ENCODE data around the gene SEMA3G.

Gene SEMA3G

DNA sequence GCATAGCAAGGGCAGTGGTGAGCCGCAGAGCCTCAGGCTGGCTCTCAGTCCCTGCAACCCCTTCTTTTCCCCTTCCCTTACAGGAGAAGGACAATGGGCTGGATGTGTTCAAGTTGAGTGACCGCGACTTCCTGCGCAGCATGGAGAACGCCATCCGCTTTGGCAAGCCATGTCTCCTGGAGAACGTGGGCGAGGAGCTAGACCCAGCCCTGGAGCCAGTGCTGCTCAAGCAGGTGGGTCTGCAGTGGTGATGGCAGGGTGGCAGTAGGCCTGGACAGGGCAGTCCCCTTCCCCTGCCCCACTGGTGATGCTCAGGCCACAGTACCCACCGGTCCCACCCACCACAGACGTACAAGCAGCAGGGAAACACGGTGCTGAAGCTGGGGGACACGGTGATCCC, 53.8 kb downstream of the SEMA3G start:
- DNase-seq: no peak
- H3K36me3 ChIP-seq (ENCODE audit: control insufficient read depth in 4 of 4, insufficient read depth in 4 of 4, low read length in 3 of 4): peaks cover 0 to 66% (median 12%) of the 10 kb centered on the region in 4 experiments
- H3K27me3 ChIP-seq (replicated peaks in 2 of 5; ENCODE audit: control insufficient read depth in 4 of 5, insufficient read depth in 5 of 5, low read length in 4 of 5): no peaks in the 10 kb centered on the region
- WGBS (ENCODE audit: insufficient coverage): 94% methylated on average over 8 of the region's 12 CpGs
- POLR2A ChIA-PET: no interaction called here
- no peaks in the 10 kb centered on the region for H3K4me1 ChIP-seq (ENCODE audit: control extremely low read depth in 1 of 4, control insufficient read depth in 4 of 4, insufficient read depth in 4 of 4, low read length in 3 of 4)
- CTCF ChIA-PET: interaction anchor here (1.5 to 2.3 kb wide), 2 partner anchors 8 to 29 kb away, joined by 5 read pairs; no protein-coding TSS in a partner anchor
- no peak overlapping the region for H3K27ac ChIP-seq (ENCODE audit: insufficient read depth in 1 of 2, low read depth in 1 of 2, low read length in 2 of 2, poor library complexity in 1 of 2, severe bottlenecking in 2 of 2)
- H3K9me3 ChIP-seq (ENCODE audit: control extremely low read depth in 1 of 5, control insufficient read depth in 4 of 5, insufficient read depth in 2 of 5, low read depth in 1 of 5, low read length in 4 of 5): no peaks in the 10 kb centered on the region
- no peak overlapping the region for H3K4me3 ChIP-seq (ENCODE audit: control insufficient read depth in 1 of 7, extremely low read depth in 1 of 7, insufficient read depth in 4 of 7, low read depth in 2 of 7, low read length in 6 of 7)

DNA sequence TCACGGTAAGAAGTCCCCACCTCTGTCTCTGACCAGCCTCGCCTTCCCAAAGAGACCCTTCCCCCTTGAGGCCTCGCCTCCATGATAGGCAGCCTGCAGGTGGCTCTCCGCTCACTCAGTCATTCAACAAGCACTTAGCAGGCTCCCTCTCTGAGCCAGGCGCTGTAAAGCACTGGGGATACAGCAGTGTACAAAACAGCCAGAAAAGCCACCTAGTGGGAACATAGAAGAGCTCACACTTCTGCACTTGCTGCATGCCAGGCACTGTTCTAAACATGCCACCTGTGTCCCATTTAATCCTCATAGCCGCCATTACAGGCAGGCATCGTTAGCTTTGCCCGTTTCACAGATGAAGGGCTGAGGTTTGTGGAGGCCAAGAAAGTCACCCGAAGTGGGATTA, 56.0 kb downstream of the SEMA3G start:
- POLR2A ChIA-PET: no interaction called here
- no peak for DNase-seq
- H3K9me3 ChIP-seq (ENCODE audit: control extremely low read depth in 1 of 5, control insufficient read depth in 4 of 5, insufficient read depth in 2 of 5, low read depth in 1 of 5, low read length in 4 of 5): no peaks in the 10 kb centered on the region
- H3K36me3 ChIP-seq (ENCODE audit: control insufficient read depth in 4 of 4, insufficient read depth in 4 of 4, low read length in 3 of 4): peaks cover 0 to 56% (median 12%) of the 10 kb centered on the region in 4 experiments
- CTCF ChIA-PET: interaction anchor here (0.7 to 2.3 kb wide), 8 partner anchors 8 to 169 kb away, joined by 3 to 9 read pairs (median 4); partner anchors contain the start of gene SEMA3G
- no peak overlapping the region for H3K4me3 ChIP-seq (ENCODE audit: control insufficient read depth in 1 of 7, extremely low read depth in 1 of 7, insufficient read depth in 4 of 7, low read depth in 2 of 7, low read length in 6 of 7)
- no peak overlapping the region for H3K27ac ChIP-seq (ENCODE audit: insufficient read depth in 1 of 2, low read depth in 1 of 2, low read length in 2 of 2, poor library complexity in 1 of 2, severe bottlenecking in 2 of 2)
- H3K4me1 ChIP-seq (ENCODE audit: control extremely low read depth in 1 of 4, control insufficient read depth in 4 of 4, insufficient read depth in 4 of 4, low read length in 3 of 4): peaks cover 0 to 8% (median 0%) of the 10 kb centered on the region in 4 experiments
- WGBS (ENCODE audit: insufficient coverage): 98% methylated on average over 9 of the region's 9 CpGs
- no peaks in the 10 kb centered on the region for H3K27me3 ChIP-seq (replicated peaks in 2 of 5; ENCODE audit: control insufficient read depth in 4 of 5, insufficient read depth in 5 of 5, low read length in 4 of 5)

DNA sequence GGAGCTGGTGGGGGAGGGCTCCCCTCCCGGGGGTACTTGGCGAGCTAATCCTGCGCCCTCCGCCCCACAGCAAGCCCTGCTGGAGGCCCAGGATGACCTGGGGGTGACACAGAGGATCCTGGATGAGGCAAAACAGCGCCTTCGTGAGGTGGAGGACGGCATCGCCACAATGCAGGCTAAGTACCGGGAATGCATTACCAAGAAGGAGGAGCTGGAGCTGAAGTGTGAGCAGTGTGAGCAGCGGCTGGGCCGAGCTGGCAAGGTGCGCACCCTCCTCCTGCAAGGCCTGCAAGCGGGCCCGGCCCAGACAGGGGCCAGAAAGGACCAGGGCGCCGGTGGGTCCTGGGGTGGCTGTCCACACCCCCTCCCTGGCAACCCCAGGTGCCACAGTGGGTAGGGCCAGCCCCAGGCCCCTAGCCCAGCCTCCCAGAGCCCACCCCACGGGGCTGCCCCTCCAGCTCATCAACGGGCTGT, 56.5 kb downstream of the SEMA3G start:
- no peaks in the 10 kb centered on the region for H3K9me3 ChIP-seq (ENCODE audit: control extremely low read depth in 1 of 5, control insufficient read depth in 4 of 5, insufficient read depth in 2 of 5, low read depth in 1 of 5, low read length in 4 of 5)
- DNase-seq: no peak
- POLR2A ChIA-PET: no interaction called here
- no peaks in the 10 kb centered on the region for H3K27me3 ChIP-seq (replicated peaks in 2 of 5; ENCODE audit: control insufficient read depth in 4 of 5, insufficient read depth in 5 of 5, low read length in 4 of 5)
- no peak overlapping the region for H3K4me3 ChIP-seq (ENCODE audit: control insufficient read depth in 1 of 7, extremely low read depth in 1 of 7, insufficient read depth in 4 of 7, low read depth in 2 of 7, low read length in 6 of 7)
- H3K4me1 ChIP-seq (ENCODE audit: control extremely low read depth in 1 of 4, control insufficient read depth in 4 of 4, insufficient read depth in 4 of 4, low read length in 3 of 4): peaks cover 0 to 14% (median 0%) of the 10 kb centered on the region in 4 experiments
- H3K27ac ChIP-seq (ENCODE audit: insufficient read depth in 1 of 2, low read depth in 1 of 2, low read length in 2 of 2, poor library complexity in 1 of 2, severe bottlenecking in 2 of 2): no peak overlapping the region
- CTCF ChIA-PET: interaction anchor here (1.0 to 2.3 kb wide), 9 partner anchors 8 to 57 kb away, joined by 3 to 9 read pairs (median 4); partner anchors contain the start of gene SEMA3G
- 100% methylated on average over 12 of the region's 18 CpGs for WGBS (ENCODE audit: insufficient coverage)
- H3K36me3 ChIP-seq (ENCODE audit: control insufficient read depth in 4 of 4, insufficient read depth in 4 of 4, low read length in 3 of 4): peaks cover 0 to 52% (median 12%) of the 10 kb centered on the region in 4 experiments

DNA sequence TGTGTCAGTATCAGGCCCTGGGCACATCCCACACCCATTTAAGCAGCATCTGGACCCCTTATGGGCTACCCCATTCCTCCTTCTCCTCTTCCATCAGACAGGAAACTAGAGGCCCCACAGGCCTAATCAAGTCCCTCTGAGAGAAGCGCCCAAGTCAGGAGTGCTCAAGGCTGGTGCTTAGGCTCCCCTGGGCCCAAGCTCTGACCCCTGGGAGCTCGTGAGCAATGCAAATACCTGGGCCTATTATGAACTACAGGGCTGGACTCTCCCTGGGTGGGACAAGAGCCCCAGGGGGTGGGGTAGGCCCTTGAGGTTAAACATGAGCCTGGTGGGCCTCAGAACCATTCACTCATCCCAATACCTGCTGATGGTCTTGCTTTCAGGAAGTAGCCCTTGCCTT, 57.4 kb downstream of the SEMA3G start:
- Histone ChIP-seq H3K36me3 (ENCODE audit: control insufficient read depth in 4 of 4, insufficient read depth in 4 of 4, low read length in 3 of 4) (peaks cover 0 to 45% (median 8%) of the 10 kb centered on the region in 4 experiments), H3K27ac (ENCODE audit: insufficient read depth in 1 of 2, low read depth in 1 of 2, low read length in 2 of 2, poor library complexity in 1 of 2, severe bottlenecking in 2 of 2) (no peak overlapping the region), H3K4me3 (ENCODE audit: control insufficient read depth in 1 of 7, extremely low read depth in 1 of 7, insufficient read depth in 4 of 7, low read depth in 2 of 7, low read length in 6 of 7) (no peak overlapping the region), H3K4me1 (ENCODE audit: control extremely low read depth in 1 of 4, control insufficient read depth in 4 of 4, insufficient read depth in 4 of 4, low read length in 3 of 4) (peaks cover 0 to 15% (median 0%) of the 10 kb centered on the region in 4 experiments), H3K9me3 (ENCODE audit: control extremely low read depth in 1 of 5, control insufficient read depth in 4 of 5, insufficient read depth in 2 of 5, low read depth in 1 of 5, low read length in 4 of 5) (no peaks in the 10 kb centered on the region), H3K27me3 (replicated peaks in 2 of 5; ENCODE audit: control insufficient read depth in 4 of 5, insufficient read depth in 5 of 5, low read length in 4 of 5) (no peaks in the 10 kb centered on the region)
- ChIA-PET CTCF (interaction anchor here (0.5 to 2.1 kb wide), 8 partner anchors 9 to 89 kb away, joined by 3 to 5 read pairs (median 3); no protein-coding TSS in a partner anchor), POLR2A (no interaction called here)
- WGBS (ENCODE audit: insufficient coverage): 86% methylated on average over 1 of the region's 2 CpGs
- no peak for DNase-seq

DNA sequence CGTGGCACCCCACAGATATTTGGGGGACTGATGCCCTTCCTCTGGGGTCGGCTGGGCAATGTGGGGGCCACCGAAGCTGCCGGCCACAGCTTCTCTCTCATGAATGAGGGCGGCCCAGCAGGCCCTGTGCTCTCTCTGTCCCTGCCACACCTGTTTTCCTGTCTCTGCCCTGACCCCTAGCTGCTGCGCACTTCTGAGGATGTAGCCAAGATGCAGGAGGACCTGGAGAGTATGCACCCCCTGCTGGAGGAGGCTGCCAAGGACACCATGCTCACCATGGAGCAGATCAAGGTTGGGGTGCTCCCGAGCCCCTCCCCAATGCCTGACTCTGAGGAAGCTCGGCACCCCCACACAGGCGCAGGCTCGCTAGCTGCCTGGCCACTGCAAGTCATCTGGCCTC, 59.7 kb downstream of the SEMA3G start:
- peaks cover 0 to 15% (median 0%) of the 10 kb centered on the region in 4 experiments for H3K4me1 ChIP-seq (ENCODE audit: control extremely low read depth in 1 of 4, control insufficient read depth in 4 of 4, insufficient read depth in 4 of 4, low read length in 3 of 4)
- WGBS (ENCODE audit: insufficient coverage): 91% methylated on average over 10 of the region's 10 CpGs
- H3K27me3 ChIP-seq (replicated peaks in 2 of 5; ENCODE audit: control insufficient read depth in 4 of 5, insufficient read depth in 5 of 5, low read length in 4 of 5): no peaks in the 10 kb centered on the region
- no peak overlapping the region for H3K27ac ChIP-seq (ENCODE audit: insufficient read depth in 1 of 2, low read depth in 1 of 2, low read length in 2 of 2, poor library complexity in 1 of 2, severe bottlenecking in 2 of 2)
- no peaks in the 10 kb centered on the region for H3K9me3 ChIP-seq (ENCODE audit: control extremely low read depth in 1 of 5, control insufficient read depth in 4 of 5, insufficient read depth in 2 of 5, low read depth in 1 of 5, low read length in 4 of 5)
- DNase-seq: peak; percentile 33 to 50 (median 41)
- ChIA-PET POLR2A (no interaction called here), CTCF (interaction anchor here (0.7 to 2.6 kb wide), 18 partner anchors 10 to 153 kb away, joined by 3 to 23 read pairs (median 4); partner anchors contain the start of gene SEMA3G)
- peaks cover 0 to 24% (median 0%) of the 10 kb centered on the region in 4 experiments for H3K36me3 ChIP-seq (ENCODE audit: control insufficient read depth in 4 of 4, insufficient read depth in 4 of 4, low read length in 3 of 4)
- H3K4me3 ChIP-seq (ENCODE audit: control insufficient read depth in 1 of 7, extremely low read depth in 1 of 7, insufficient read depth in 4 of 7, low read depth in 2 of 7, low read length in 6 of 7): no peak overlapping the region

DNA sequence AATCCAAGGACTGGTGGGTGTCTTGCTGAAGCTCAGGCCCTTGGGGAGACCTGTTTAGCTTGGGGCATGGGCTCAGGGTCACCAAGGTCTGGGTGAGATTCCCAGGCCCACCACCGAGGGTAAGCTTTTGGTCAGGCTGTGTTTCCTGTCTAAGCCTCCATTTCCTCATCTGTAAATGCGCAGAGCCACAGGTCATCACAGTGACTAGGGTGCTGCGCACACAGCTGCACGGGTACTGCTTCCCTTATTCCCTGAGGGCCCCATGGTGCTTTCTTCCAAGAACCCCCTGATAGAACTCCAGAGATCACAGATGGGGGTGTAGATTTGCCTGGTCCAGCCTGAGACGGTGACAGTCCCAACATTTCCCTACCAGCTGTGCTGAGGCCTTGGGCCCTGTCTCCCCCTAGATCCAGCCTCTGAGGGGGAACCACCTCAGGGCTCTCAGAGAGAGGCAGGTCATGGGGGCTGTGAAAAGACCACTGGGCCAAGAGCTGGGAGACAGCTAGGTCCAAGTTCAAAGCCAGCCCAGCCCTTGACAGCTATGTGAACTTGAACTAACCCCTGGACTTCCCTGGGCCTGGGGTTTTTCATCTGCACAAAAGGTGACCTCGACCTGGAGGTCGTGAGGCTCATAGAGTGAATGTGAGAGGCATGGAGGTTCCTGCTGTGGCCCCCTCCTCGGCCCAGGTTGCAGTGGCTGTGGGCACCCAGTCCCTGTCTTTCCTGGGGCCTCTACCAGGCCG, 60.7 kb downstream of the SEMA3G start:
- CTCF ChIA-PET: interaction anchor here (0.6 to 2.6 kb wide), 18 partner anchors 9 to 102 kb away, joined by 3 to 23 read pairs (median 4); no protein-coding TSS in a partner anchor
- Histone ChIP-seq H3K4me1 (ENCODE audit: control extremely low read depth in 1 of 4, control insufficient read depth in 4 of 4, insufficient read depth in 4 of 4, low read length in 3 of 4) (peaks cover 0 to 15% (median 0%) of the 10 kb centered on the region in 4 experiments), H3K36me3 (ENCODE audit: control insufficient read depth in 4 of 4, insufficient read depth in 4 of 4, low read length in 3 of 4) (peaks cover 0 to 22% (median 0%) of the 10 kb centered on the region in 4 experiments), H3K4me3 (ENCODE audit: control insufficient read depth in 1 of 7, extremely low read depth in 1 of 7, insufficient read depth in 4 of 7, low read depth in 2 of 7, low read length in 6 of 7) (no peak overlapping the region), H3K9me3 (ENCODE audit: control extremely low read depth in 1 of 5, control insufficient read depth in 4 of 5, insufficient read depth in 2 of 5, low read depth in 1 of 5, low read length in 4 of 5) (no peaks in the 10 kb centered on the region), H3K27me3 (replicated peaks in 2 of 5; ENCODE audit: control insufficient read depth in 4 of 5, insufficient read depth in 5 of 5, low read length in 4 of 5) (no peaks in the 10 kb centered on the region), H3K27ac (ENCODE audit: insufficient read depth in 1 of 2, low read depth in 1 of 2, low read length in 2 of 2, poor library complexity in 1 of 2, severe bottlenecking in 2 of 2) (no peak overlapping the region)
- POLR2A ChIA-PET: interaction anchor here (0.5 kb wide), 1 partner anchor 45 kb away, joined by 3 read pairs; no protein-coding TSS in a partner anchor
- DNase-seq: no peak
- WGBS (ENCODE audit: insufficient coverage): 88% methylated on average over 5 of the region's 9 CpGs

DNA sequence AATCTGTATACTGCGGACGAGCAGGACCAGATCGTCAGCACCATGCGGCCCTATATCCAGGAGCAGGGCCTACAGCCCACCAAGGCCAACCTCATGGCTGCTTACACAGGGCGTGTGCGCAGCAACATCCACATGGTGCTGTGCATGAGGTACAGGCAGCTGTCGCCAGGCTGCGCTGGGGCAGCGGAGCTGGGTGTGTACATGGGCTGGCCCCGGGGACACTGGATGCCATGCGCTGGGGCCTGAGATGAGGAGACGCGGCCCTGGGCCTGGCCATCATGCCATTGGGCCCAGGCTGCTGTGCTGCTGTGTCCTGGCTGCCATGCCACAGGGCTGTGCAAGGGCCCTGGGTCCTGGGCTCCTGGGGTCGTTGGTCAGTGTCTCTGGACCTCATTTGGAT, 61.5 kb downstream of the SEMA3G start:
- WGBS (ENCODE audit: insufficient coverage): 96% methylated on average over 14 of the region's 14 CpGs
- no peak for DNase-seq
- ChIA-PET POLR2A (no interaction called here), CTCF (interaction anchor here (0.9 to 2.6 kb wide), 9 partner anchors 9 to 44 kb away, joined by 3 to 9 read pairs (median 6); no protein-coding TSS in a partner anchor)
- peaks cover 0 to 14% (median 0%) of the 10 kb centered on the region in 4 experiments for H3K36me3 ChIP-seq (ENCODE audit: control insufficient read depth in 4 of 4, insufficient read depth in 4 of 4, low read length in 3 of 4)
- H3K27me3 ChIP-seq (replicated peaks in 2 of 5; ENCODE audit: control insufficient read depth in 4 of 5, insufficient read depth in 5 of 5, low read length in 4 of 5): no peaks in the 10 kb centered on the region
- H3K4me1 ChIP-seq (ENCODE audit: control extremely low read depth in 1 of 4, control insufficient read depth in 4 of 4, insufficient read depth in 4 of 4, low read length in 3 of 4): peaks cover 0 to 15% (median 0%) of the 10 kb centered on the region in 4 experiments
- H3K9me3 ChIP-seq (ENCODE audit: control extremely low read depth in 1 of 5, control insufficient read depth in 4 of 5, insufficient read depth in 2 of 5, low read depth in 1 of 5, low read length in 4 of 5): no peaks in the 10 kb centered on the region
- H3K27ac ChIP-seq (ENCODE audit: insufficient read depth in 1 of 2, low read depth in 1 of 2, low read length in 2 of 2, poor library complexity in 1 of 2, severe bottlenecking in 2 of 2): no peak overlapping the region
- no peak overlapping the region for H3K4me3 ChIP-seq (ENCODE audit: control insufficient read depth in 1 of 7, extremely low read depth in 1 of 7, insufficient read depth in 4 of 7, low read depth in 2 of 7, low read length in 6 of 7)
